COLO829 (cell line): Measurements from ENCODE around the gene GCNT1.
"Not testable (repeated sequence)": the region's sequence is repeated elsewhere in the genome, so short reads cannot be mapped to it uniquely, and the experiment has no call there.

Source experiments
- DNase-seq: peaks from one replicate; pipeline ENCODE4 v3.0.0; 2012; ENCODE audit warnings: low spot score

Gene GCNT1

GRCh38 chr9:76443887-76444286, 15.1 kb upstream of the GCNT1 start:
- DNase-seq = no peak

GRCh38 chr9:76444322-76444929, 14.6 kb upstream of the GCNT1 start:
- DNase-seq = no peak

DNA sequence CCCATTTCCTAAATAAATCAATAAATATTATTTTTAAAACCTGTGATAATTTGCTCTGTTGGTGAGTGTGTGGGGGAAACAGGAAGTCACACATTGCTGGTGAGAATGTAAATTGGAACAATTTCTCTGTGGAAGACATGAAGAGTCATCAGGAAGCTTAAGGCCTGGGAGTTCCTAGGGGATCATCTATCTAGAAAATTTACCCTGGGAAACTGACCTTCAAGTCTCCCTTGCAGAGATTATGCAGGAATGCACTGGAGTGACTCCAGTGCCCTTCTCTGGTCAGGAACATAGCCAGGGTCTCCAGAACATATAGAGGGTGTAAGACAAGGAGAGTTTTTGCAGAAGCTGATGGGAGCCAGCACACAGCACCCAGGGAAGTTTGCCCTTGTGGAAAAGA, 13.0 kb upstream of the GCNT1 start:
- no peak for DNase-seq

GRCh38 chr9:76448501-76448900, 10.5 kb upstream of the GCNT1 start:
- DNase-seq = no peak

DNA sequence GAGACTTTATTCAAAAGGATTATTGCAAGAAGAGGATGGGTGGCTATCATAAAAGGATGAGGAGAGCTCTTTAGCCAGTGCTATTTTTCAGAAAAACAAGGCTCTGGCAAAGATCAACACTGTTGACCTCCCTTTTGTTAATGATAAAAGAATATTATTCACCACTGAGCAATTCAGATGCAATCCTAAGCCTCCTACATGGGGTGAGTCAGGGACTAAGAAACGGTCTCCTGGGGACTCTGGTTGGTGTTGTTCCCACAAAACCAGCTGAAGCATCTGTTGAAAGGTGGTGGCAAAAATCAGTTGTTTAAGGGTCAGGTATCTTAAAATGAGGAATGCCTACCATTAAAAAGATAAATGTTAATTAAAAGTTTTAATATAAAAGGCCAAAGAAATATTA, 7.7 kb upstream of the GCNT1 start:
- DNase-seq = no peak

DNA sequence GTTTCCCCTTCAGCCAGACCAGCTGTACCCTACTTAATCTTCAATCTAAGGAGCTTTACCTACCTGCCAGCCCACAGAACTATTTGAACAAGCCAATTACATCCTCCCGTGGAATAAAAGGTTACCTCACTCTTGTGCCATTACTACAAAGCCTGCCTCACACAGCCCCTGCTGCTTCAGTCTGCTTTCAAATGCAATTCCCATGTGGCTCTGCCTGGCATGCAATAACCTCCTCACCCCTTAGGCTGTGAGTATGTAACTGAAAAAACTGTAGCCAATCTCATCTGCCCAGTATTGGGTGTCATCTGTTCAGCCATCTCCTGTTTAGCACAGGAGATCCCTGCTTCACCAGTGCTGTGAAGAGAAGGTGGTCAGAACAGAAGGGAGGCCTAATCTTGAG, 6.1 kb upstream of the GCNT1 start:
- no peak for DNase-seq

DNA sequence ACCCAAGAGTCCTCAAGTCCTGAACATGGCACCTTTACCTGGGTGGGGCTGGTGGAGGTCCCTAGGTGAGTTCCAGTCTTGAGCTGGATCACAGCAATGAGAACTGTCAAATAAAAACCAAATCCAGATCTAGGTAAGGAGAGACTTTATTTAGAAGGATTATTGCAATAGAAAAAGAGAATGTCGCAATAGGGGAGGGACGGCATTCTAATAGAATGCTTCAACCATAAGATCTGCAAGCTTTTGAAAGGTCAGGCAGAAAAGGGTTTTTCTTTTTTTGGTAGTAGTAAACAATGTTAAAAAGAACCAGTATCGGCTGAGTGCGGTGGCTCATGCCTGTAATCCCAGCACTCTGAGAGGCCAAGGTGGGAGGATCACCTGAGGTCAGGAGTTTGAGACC, 5.2 kb upstream of the GCNT1 start:
- no peak for DNase-seq

GRCh38 chr9:76454311-76454710, 4.7 kb upstream of the GCNT1 start:
- no peak for DNase-seq

- DNase-seq = no peak
These were observed 2.6 kb upstream of the GCNT1 start for GRCh38 chr9:76456202-76456926.

GRCh38 chr9:76459694-76460635, 983 bp downstream of the GCNT1 start:
- no peak for DNase-seq

GRCh38 chr9:76462126-76462525, 3.1 kb downstream of the GCNT1 start:
- DNase-seq = no peak

GRCh38 chr9:76463211-76463610, 4.2 kb downstream of the GCNT1 start:
- no peak for DNase-seq

- DNase-seq = no peak
These were observed 5.7 kb downstream of the GCNT1 start for GRCh38 chr9:76464706-76465105.

DNA sequence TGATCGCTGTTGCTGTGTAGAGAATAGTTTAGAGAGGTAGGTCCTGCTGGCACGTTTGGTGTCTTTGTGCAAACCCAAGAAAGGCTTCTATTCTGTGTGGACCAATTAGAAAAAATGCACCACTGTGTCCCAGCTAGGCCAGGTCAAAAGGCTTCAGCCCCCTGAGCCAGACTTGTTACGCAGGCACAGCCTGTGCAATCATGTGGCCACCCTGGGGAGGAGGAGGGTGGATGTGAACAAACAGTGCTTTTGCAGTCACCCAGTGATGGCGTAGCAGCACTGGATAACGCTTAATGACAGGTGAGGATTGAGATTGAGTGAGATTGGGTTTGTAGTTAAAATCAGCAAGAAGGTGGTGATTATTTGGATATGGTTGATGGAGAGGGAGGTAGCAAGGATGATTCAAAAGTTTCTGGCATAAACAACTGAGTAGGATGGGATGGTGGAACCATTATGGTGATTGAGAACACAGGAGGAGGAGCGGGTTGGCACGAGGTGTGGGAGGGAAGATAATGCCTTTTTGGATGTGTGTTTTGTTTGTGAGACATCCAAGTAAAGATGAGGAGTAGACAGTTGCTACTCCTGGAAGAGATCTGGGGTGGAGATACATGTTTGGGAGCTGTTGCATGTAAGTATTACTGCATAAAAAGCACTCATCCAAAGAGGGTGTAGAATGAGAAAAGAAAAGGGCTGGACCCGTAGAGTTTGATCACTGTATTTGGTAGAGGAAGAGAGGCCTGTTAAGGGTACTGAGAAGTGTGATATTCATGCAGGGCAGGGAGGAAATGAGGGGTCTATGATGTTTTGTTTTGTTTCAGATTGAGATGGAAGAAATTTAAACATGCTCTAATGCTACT, 6.7 kb downstream of the GCNT1 start:
- no peak for DNase-seq

- no peak for DNase-seq
These were observed 7.3 kb downstream of the GCNT1 start for GRCh38 chr9:76466299-76466605.

GRCh38 chr9:76474419-76474818, 15.4 kb downstream of the GCNT1 start:
- no peak for DNase-seq

- no peak for DNase-seq
These were observed 16.7 kb downstream of the GCNT1 start for GRCh38 chr9:76475686-76476085.

DNA sequence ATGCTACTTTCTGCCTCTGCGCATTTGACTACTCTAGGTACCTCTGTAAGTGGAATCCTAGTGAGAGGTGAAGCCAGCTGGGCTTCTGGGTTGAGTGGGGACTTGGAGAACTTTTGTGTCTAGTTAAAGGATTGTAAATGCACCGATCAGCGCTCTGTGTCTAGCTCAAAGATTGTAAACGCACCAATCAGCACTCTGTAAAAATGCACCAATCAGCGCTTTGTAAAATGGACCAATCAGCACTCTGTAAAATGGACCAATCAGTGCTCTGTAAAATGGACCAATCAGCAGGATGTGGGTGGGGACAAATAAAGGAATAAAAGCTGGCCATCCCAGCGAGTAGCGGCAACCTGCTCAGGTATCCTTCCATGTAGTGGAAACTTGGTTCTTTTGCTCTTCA, 18.8 kb downstream of the GCNT1 start:
- DNase-seq = not testable (repeated sequence)

DNA sequence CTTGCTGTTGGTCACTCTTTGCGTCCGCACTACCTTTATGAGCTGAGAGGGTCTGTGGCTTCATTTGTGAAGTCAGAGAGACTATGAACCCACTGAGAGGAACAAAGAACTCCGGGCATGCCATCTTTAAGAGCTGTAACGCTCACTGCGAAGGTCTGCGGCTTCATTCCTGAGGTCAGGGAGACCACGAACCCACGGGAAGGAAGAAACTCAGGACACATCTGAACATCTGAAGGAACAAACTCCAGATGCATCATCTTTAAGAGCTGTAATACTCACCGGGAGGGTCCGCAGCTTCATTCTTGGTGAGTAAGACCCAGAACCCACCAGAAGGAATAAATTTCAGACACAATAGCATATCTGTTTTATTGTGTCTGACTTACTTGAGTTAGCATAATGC, 19.2 kb downstream of the GCNT1 start:
- no peak for DNase-seq

GRCh38 chr9:76479337-76479736, 20.4 kb downstream of the GCNT1 start:
- not testable (repeated sequence) for DNase-seq

DNA sequence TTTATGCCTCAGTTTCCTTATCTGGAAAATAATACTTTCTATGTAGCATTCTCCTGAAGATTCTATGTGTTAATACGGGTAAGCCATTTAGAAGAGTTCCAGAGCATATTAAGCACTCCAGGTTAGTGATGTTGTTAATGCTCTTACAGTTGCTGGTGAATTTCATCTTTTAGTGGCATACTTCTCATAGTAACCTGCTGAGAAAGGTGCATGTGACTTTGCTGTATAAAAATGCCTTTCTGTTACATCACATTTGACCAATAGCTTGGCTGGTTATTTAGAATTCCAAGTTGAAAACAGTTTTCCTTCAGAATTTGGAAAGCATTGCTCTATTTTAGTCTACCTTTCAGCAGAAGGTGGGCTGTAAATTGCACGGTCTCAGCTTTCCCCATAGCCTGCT, 27.2 kb downstream of the GCNT1 start:
- no peak for DNase-seq
